HL-60 (cell line): ENCODE measurements around the gene LSMEM2.

Source experiments
- DNase-seq, 2 experiments: peaks; one replicate each; pipeline ENCODE4 v3.0.0-alpha.2; 2010 to 2020; ENCODE audit warnings: low read depth in 1 of 2, low spot score in 1 of 2
- H3K27ac ChIP-seq: fragments of 250-450 bp; sonication (Bioruptor Pico); replicated peaks from 2 replicates; pipeline ENCODE4 v1.5.1; 2020; ENCODE audit warnings: mild to moderate bottlenecking, moderate library complexity
- H3K27me3 ChIP-seq: fragments of 250-450 bp; sonication (Bioruptor Pico); 2 replicates; pipeline ENCODE4 v1.5.1; 2021; ENCODE audit warnings: mild to moderate bottlenecking, moderate library complexity; ENCODE audit not compliant: insufficient read depth, poor library complexity, severe bottlenecking
- H3K4me3 ChIP-seq: replicated peaks from 2 replicates; pipeline ENCODE4 v1.5.1; 2011; ENCODE audit warnings: mild to moderate bottlenecking, control low read depth, low read length; ENCODE audit not compliant: insufficient read depth
- GABPA ChIP-seq: IDR thresholded peaks from 2 replicates; pipeline ENCODE4 v1.6.1; 2012; ENCODE audit warnings: low read depth
- POLR2AphosphoS5 ChIP-seq: IDR thresholded peaks from 2 replicates; pipeline ENCODE4 v1.6.1; 2012; ENCODE audit warnings: low read depth
- REST ChIP-seq: IDR thresholded peaks from 2 replicates; pipeline ENCODE4 v1.6.1; 2012; ENCODE audit warnings: low read depth; ENCODE audit not compliant: insufficient replicate concordance
- SPI1 ChIP-seq: IDR thresholded peaks from 2 replicates; pipeline ENCODE4 v1.6.1; 2012; ENCODE audit warnings: low read depth, mild to moderate bottlenecking, borderline replicate concordance
- TF ChIP-seq, protein P1 (sequence below): IDR thresholded peaks from one replicate; pipeline ENCODE4 v1.5.1; 2011; ENCODE audit warnings: low read length, control low read depth, inconsistent platforms; ENCODE audit not compliant: insufficient read depth

LSMEM2 gene

DNA sequence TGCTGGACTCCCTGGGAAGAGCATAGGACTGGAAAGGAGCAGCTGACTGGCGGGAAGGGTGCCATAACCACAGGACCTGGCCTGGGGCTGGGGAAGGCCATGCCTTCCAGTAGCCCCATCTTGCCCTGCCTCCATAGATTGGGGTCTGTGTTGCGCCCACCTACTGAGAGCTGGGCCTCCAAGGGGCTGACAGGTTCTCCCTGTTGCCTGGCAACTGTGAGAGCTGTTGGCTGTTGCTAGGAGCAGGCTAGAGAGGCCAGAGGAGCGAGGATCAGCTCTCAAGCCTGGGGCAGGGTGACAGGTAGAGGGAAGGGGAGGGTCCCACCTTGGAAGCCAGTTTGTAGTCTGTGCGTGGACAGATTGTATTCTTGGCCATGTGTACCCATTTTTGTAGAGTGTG is 45.7 kb upstream of the LSMEM2 start:
- Histone ChIP-seq H3K4me3 (no peak overlapping the region), H3K27me3 (no peaks in the 10 kb centered on the region), H3K27ac (no peak overlapping the region)
- no peak for DNase-seq
- TF ChIP-seq, protein P1, sequence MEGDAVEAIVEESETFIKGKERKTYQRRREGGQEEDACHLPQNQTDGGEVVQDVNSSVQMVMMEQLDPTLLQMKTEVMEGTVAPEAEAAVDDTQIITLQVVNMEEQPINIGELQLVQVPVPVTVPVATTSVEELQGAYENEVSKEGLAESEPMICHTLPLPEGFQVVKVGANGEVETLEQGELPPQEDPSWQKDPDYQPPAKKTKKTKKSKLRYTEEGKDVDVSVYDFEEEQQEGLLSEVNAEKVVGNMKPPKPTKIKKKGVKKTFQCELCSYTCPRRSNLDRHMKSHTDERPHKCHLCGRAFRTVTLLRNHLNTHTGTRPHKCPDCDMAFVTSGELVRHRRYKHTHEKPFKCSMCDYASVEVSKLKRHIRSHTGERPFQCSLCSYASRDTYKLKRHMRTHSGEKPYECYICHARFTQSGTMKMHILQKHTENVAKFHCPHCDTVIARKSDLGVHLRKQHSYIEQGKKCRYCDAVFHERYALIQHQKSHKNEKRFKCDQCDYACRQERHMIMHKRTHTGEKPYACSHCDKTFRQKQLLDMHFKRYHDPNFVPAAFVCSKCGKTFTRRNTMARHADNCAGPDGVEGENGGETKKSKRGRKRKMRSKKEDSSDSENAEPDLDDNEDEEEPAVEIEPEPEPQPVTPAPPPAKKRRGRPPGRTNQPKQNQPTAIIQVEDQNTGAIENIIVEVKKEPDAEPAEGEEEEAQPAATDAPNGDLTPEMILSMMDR, result no peak
- TF ChIP-seq REST (no peak), POLR2AphosphoS5 (no peak), GABPA (no peak), SPI1 (no peak)

DNA sequence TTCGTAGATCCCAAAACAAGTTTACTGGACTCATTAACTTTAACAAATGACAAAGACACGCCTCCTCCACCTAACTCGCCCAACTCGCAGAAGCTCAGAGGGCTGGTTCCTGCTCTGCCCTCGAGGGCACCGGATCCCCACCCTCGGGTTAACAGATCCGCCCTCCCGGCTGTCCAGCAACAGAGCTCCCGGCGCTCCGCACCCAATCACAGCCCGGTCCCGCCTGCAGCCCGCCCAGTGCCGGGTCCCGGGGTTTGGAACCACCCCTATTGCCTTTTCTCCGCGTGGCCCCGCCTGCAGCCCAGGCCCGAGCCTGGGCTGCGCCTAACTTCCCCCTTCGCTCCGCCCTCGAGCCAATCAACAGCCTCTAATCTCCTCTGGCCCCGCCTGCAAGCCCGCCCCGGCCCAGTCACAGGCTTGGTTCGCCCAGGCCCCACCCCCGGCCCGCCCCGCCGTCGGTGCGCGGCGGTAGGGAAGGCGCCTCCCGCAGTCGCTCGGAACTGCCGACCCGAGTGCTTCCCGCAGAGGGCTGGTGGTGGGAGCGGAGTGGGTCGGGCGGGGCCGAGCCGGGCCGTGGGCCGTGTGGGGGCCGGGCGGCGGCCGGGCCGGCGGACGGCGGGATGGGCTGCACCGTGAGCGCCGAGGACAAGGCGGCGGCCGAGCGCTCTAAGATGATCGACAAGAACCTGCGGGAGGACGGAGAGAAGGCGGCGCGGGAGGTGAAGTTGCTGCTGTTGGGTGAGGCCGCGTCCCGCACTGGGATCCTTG is 43.0 kb upstream of the LSMEM2 start, which contains the start of gene GNAI2:
GNAI2 (plus strand) TSS at position 489 of the 768 bp plus-strand sequence; CDS start at position 621, 132 bp downstream.
- TF ChIP-seq POLR2AphosphoS5 (peak; percentile 63), GABPA (no peak), REST (peak; percentile 70), SPI1 (no peak)
- TF ChIP-seq, protein P1, result no peak
- Histone ChIP-seq H3K27ac (peak within 1 kb of the TSS; percentile 84), H3K4me3 (peak within 1 kb of the TSS; percentile 92), H3K27me3 (no peaks in the 10 kb centered on the region)
- peak; percentile 95 to 99 for DNase-seq

- Histone ChIP-seq H3K27ac (peak overlapping the region; percentile 84), H3K4me3 (peak overlapping the region; percentile 92), H3K27me3 (no peaks in the 10 kb centered on the region)
- no peak for DNase-seq
- TF ChIP-seq, protein P1, result no peak
- TF ChIP-seq SPI1 (no peak), REST (no peak), GABPA (no peak), POLR2AphosphoS5 (no peak)
These were observed 42.3 kb upstream of the LSMEM2 start for GRCh38 chr3:50236484-50237132.
